Esophagus squamous epithelium (tissue), 4 donors: ENCODE results near the gene MPPED2.

Source experiments
- POLR2A ChIP-seq, 4 donors: fragments of 450-650 bp; IDR thresholded peaks; one replicate each; pipeline ENCODE4 v1.6.1; 2017; ENCODE audit warnings: antibody characterized with exemption in 4 of 4, mild to moderate bottlenecking in 4 of 4, moderate library complexity in 3 of 4
- TF ChIP-seq, protein P1 (sequence below), 6 experiments: fragments of 450-650 bp in 4 of 6; fragments of 200-600 bp in 2 of 6; sonication (generic) in 2 of 6; IDR thresholded peaks; one replicate each; pipeline ENCODE4 v1.5.1; 2016 to 2019; ENCODE audit warnings: antibody characterized with exemption in 6 of 6, mild to moderate bottlenecking in 4 of 6, moderate library complexity in 4 of 6

DNA sequence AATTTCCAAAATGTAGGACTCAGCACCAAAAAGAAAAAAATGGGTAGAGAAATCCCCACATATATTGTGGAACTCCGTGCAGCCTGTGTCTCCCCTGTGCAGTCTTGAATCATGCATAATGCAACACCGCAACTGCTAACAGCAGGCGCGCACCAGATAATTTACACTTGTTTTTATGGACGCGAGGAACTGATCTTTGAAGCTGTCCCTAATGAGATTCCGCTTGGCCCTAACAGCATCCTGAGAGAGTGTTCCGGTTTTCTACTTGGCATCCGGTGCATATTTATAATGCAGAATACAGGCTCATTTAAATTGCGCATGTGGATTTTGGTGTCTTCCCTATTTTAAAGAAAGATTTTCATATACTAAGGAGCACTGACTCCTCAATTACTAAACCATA lies 21.1 kb downstream of the MPPED2 start:
- TF ChIP-seq, protein P1, sequence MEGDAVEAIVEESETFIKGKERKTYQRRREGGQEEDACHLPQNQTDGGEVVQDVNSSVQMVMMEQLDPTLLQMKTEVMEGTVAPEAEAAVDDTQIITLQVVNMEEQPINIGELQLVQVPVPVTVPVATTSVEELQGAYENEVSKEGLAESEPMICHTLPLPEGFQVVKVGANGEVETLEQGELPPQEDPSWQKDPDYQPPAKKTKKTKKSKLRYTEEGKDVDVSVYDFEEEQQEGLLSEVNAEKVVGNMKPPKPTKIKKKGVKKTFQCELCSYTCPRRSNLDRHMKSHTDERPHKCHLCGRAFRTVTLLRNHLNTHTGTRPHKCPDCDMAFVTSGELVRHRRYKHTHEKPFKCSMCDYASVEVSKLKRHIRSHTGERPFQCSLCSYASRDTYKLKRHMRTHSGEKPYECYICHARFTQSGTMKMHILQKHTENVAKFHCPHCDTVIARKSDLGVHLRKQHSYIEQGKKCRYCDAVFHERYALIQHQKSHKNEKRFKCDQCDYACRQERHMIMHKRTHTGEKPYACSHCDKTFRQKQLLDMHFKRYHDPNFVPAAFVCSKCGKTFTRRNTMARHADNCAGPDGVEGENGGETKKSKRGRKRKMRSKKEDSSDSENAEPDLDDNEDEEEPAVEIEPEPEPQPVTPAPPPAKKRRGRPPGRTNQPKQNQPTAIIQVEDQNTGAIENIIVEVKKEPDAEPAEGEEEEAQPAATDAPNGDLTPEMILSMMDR (IDR thresholded peaks at IDR 0.05), result no peak
- TF ChIP-seq POLR2A (IDR thresholded peaks at IDR 0.05), result no peak
